NB4 (cell line): ENCODE measurements around the gene QSOX2.

ENCODE experiments used
- MYC ChIP-seq: IDR thresholded peaks from 2 replicates; pipeline ENCODE4 v1.6.1; 2011; ENCODE audit warnings: low read depth, low read length
- POLR2A ChIP-seq: IDR thresholded peaks from 2 replicates; pipeline ENCODE4 v1.6.1; 2011; ENCODE audit warnings: mild to moderate bottlenecking; ENCODE audit not compliant: insufficient read length; ENCODE audit errors: extremely low read depth
- TF ChIP-seq, protein P1 (sequence below): IDR thresholded peaks from one replicate; pipeline ENCODE4 v1.5.1; 2012; ENCODE audit warnings: low read depth, low read length
- TF ChIP-seq, protein P2 (sequence below): IDR thresholded peaks from 2 replicates; pipeline ENCODE4 v1.6.1; 2011; ENCODE audit warnings: low read depth, low read length

DNA sequence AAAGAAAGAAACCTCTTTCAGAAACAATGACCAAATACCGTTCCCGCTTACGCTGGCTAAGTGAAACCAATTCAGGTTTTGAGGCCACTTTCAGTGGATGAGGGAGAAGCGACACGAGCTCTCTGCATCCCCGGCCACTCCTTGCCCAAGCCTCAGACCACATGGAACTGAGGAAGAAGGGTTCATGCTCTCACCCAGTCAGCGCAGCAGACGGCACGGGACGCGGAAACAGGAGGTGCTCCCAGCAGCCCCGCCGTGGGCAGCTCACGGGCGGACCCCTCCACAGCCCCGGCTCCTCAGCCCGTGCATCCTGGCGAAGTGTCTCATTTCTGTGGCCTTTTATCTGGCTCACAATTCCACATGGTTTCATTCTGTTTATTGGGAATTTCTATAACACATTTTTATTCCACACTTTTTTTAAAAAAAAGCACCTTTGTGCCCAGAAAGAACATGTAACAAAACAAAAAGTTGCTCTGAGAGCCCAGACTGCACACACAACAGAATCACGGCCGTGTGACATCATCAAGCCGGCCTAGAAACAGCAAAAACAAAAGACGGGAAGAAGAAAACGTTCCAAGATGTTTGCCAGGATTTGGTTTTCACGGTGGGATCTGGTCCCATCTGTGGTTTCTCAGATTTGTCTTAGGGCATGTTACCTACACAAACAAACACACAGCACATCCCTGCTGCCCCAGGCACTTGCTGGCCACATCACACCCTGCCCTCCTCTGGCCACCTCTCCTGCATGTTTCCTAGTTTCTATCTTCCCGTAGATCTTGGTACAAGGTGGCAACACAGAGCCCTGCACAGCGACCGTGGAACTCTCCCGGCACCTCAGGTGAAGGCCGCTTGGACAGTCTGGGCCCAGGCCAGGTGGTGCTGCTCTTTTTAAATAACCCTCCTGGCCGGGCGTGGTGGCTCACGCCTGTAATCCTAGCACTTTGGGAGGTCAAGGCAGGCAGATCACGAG, 16.2 kb downstream of the QSOX2 start:
- TF ChIP-seq POLR2A (no peak), MYC (no peak)
- TF ChIP-seq, protein P1, sequence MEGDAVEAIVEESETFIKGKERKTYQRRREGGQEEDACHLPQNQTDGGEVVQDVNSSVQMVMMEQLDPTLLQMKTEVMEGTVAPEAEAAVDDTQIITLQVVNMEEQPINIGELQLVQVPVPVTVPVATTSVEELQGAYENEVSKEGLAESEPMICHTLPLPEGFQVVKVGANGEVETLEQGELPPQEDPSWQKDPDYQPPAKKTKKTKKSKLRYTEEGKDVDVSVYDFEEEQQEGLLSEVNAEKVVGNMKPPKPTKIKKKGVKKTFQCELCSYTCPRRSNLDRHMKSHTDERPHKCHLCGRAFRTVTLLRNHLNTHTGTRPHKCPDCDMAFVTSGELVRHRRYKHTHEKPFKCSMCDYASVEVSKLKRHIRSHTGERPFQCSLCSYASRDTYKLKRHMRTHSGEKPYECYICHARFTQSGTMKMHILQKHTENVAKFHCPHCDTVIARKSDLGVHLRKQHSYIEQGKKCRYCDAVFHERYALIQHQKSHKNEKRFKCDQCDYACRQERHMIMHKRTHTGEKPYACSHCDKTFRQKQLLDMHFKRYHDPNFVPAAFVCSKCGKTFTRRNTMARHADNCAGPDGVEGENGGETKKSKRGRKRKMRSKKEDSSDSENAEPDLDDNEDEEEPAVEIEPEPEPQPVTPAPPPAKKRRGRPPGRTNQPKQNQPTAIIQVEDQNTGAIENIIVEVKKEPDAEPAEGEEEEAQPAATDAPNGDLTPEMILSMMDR, result no peak
- TF ChIP-seq, protein P2, sequence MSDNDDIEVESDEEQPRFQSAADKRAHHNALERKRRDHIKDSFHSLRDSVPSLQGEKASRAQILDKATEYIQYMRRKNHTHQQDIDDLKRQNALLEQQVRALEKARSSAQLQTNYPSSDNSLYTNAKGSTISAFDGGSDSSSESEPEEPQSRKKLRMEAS, result no peak
